ENCODE results near the gene MRPL52.
"Not testable (repeated sequence)": the region's sequence is repeated elsewhere in the genome, so short reads cannot be mapped to it uniquely, and the experiment has no call there.

The MRPL52 gene

GRCh38 chr14:22829661-22830442, at the start of gene MRPL52:
TSS of gene MRPL52 (plus strand) at chr14:22829887. CDS start at chr14:22829913, 26 bp downstream.
- peak; percentile 76 to 84 for DNase-seq (ENCODE audit: low read depth in 2 of 2)

- DNase-seq (ENCODE audit: low read depth in 2 of 2): no peak
These were observed 49.5 kb upstream of the MRPL52 start for GRCh38 chr14:22780105-22780679.

- no peak for DNase-seq (ENCODE audit: low read depth in 2 of 2)
These were observed 48.8 kb upstream of the MRPL52 start for GRCh38 chr14:22780941-22781300.

- DNase-seq (ENCODE audit: low read depth in 2 of 2): no peak
These were observed 48.2 kb upstream of the MRPL52 start for GRCh38 chr14:22781301-22781991.

GRCh38 chr14:22786685-22787084, 43.0 kb upstream of the MRPL52 start:
- no peak for DNase-seq (ENCODE audit: low read depth in 2 of 2)

- DNase-seq (ENCODE audit: low read depth in 2 of 2): no peak
These were observed 38.4 kb upstream of the MRPL52 start for GRCh38 chr14:22791301-22791700.

GRCh38 chr14:22792158-22792557, 37.5 kb upstream of the MRPL52 start:
- DNase-seq (ENCODE audit: low read depth in 2 of 2): no peak

- not testable (repeated sequence) for DNase-seq (ENCODE audit: low read depth in 2 of 2)
These were observed 36.1 kb upstream of the MRPL52 start for GRCh38 chr14:22793550-22793949.

GRCh38 chr14:22793976-22794375, 35.7 kb upstream of the MRPL52 start:
- no peak for DNase-seq (ENCODE audit: low read depth in 2 of 2)

- DNase-seq (ENCODE audit: low read depth in 2 of 2): no peak
These were observed 35.1 kb upstream of the MRPL52 start for GRCh38 chr14:22794551-22794951.

GRCh38 chr14:22796087-22796707, 33.5 kb upstream of the MRPL52 start:
- no peak for DNase-seq (ENCODE audit: low read depth in 2 of 2)

- no peak for DNase-seq (ENCODE audit: low read depth in 2 of 2)
These were observed 32.4 kb upstream of the MRPL52 start for GRCh38 chr14:22797017-22797917.

- DNase-seq (ENCODE audit: low read depth in 2 of 2): no peak
These were observed 31.2 kb upstream of the MRPL52 start for GRCh38 chr14:22798528-22798927.

GRCh38 chr14:22800346-22800745, 29.3 kb upstream of the MRPL52 start:
- no peak for DNase-seq (ENCODE audit: low read depth in 2 of 2)

GRCh38 chr14:22801716-22802115, 28.0 kb upstream of the MRPL52 start:
- no peak for DNase-seq (ENCODE audit: low read depth in 2 of 2)

- no peak for DNase-seq (ENCODE audit: low read depth in 2 of 2)
These were observed 26.6 kb upstream of the MRPL52 start for GRCh38 chr14:22802860-22803686.

GRCh38 chr14:22803687-22803974, 26.1 kb upstream of the MRPL52 start:
- DNase-seq (ENCODE audit: low read depth in 2 of 2): no peak

- DNase-seq (ENCODE audit: low read depth in 2 of 2): not testable (repeated sequence)
These were observed 24.5 kb upstream of the MRPL52 start for GRCh38 chr14:22805235-22805634.

- DNase-seq (ENCODE audit: low read depth in 2 of 2): no peak
These were observed 22.1 kb upstream of the MRPL52 start for GRCh38 chr14:22807432-22808087.
